ENCODE results near the gene ZC3H7A.
A peak's percentile ranks its signal among the peaks of the same experiment; 100 is the strongest.

The ZC3H7A gene

GRCh38 chr16:11742536-11743307, 54.3 kb downstream of the ZC3H7A start, which contains the start of gene TXNDC11:
TSS of gene TXNDC11 (minus strand) at chr16:11742857. CDS start at chr16:11742730, 127 bp downstream.
- peaks cover 38% of the 10 kb centered on the region for H3K4me1 ChIP-seq (ENCODE audit: insufficient read depth, low read length)
- H3K36me3 ChIP-seq (ENCODE audit: insufficient read depth, low read length), result no peaks in the 10 kb centered on the region

GRCh38 chr16:11742093-11742535, 54.9 kb downstream of the ZC3H7A start:
- peak overlapping the region; percentile 83 to 89 for H3K4me3 ChIP-seq (ENCODE audit: low read depth in 1 of 2, low read length in 2 of 2)
- H3K9me3 ChIP-seq (ENCODE audit: low read length), result no peaks in the 10 kb centered on the region
- peaks cover 38% of the 10 kb centered on the region for H3K4me1 ChIP-seq (ENCODE audit: insufficient read depth, low read length)
- H3K27me3 ChIP-seq (ENCODE audit: control insufficient read depth in 1 of 2, insufficient read depth in 2 of 2, low read length in 2 of 2), result no peaks in the 10 kb centered on the region
- peak overlapping the region; percentile 74 for H3K9ac ChIP-seq (ENCODE audit: low read length)
- no peaks in the 10 kb centered on the region for H3K36me3 ChIP-seq (ENCODE audit: insufficient read depth, low read length)
- peak overlapping the region; percentile 87 for H3K27ac ChIP-seq (ENCODE audit: low read depth, low read length)

More at GRCh38 chr16:11742536-11743307, 54.3 kb downstream of the ZC3H7A start, which contains the start of gene TXNDC11:
- Histone ChIP-seq H3K27ac (ENCODE audit: low read depth, low read length) (peak within 1 kb of the TSS; percentile 87), H3K27me3 (ENCODE audit: control insufficient read depth in 1 of 2, insufficient read depth in 2 of 2, low read length in 2 of 2) (no peaks in the 10 kb centered on the region), H3K9ac (ENCODE audit: low read length) (peak within 1 kb of the TSS; percentile 74), H3K9me3 (ENCODE audit: low read length) (no peaks in the 10 kb centered on the region), H3K4me3 (ENCODE audit: low read depth in 1 of 2, low read length in 2 of 2) (peak within 1 kb of the TSS; percentile 83 to 89)

- Histone ChIP-seq H3K9ac (ENCODE audit: low read length) (no peak overlapping the region), H3K27ac (ENCODE audit: low read depth, low read length) (no peak overlapping the region), H3K4me1 (ENCODE audit: insufficient read depth, low read length) (peaks cover 44% of the 10 kb centered on the region)
Observed at GRCh38 chr16:11740567-11740966, 56.5 kb downstream of the ZC3H7A start.

GRCh38 chr16:11738742-11739544, 58.1 kb downstream of the ZC3H7A start:
- H3K27me3 ChIP-seq (ENCODE audit: control insufficient read depth in 1 of 2, insufficient read depth in 2 of 2, low read length in 2 of 2), result no peaks in the 10 kb centered on the region
- peaks cover 26% of the 10 kb centered on the region for H3K36me3 ChIP-seq (ENCODE audit: insufficient read depth, low read length)
- H3K4me1 ChIP-seq (ENCODE audit: insufficient read depth, low read length), result peaks cover 53% of the 10 kb centered on the region
- H3K4me3 ChIP-seq (ENCODE audit: low read depth in 1 of 2, low read length in 2 of 2), result no peak overlapping the region
- H3K9me3 ChIP-seq (ENCODE audit: low read length), result no peaks in the 10 kb centered on the region
- H3K27ac ChIP-seq (ENCODE audit: low read depth, low read length), result no peak overlapping the region
- no peak overlapping the region for H3K9ac ChIP-seq (ENCODE audit: low read length)

More at GRCh38 chr16:11740567-11740966, 56.5 kb downstream of the ZC3H7A start:
- Histone ChIP-seq H3K27me3 (ENCODE audit: control insufficient read depth in 1 of 2, insufficient read depth in 2 of 2, low read length in 2 of 2) (no peaks in the 10 kb centered on the region), H3K9me3 (ENCODE audit: low read length) (no peaks in the 10 kb centered on the region), H3K36me3 (ENCODE audit: insufficient read depth, low read length) (peaks cover 10% of the 10 kb centered on the region), H3K4me3 (ENCODE audit: low read depth in 1 of 2, low read length in 2 of 2) (peak overlapping the region in 1 of 2 donors; percentile 89)

GRCh38 chr16:11737713-11738112, 59.3 kb downstream of the ZC3H7A start:
- Histone ChIP-seq H3K27ac (ENCODE audit: low read depth, low read length) (no peak overlapping the region), H3K36me3 (ENCODE audit: insufficient read depth, low read length) (peaks cover 29% of the 10 kb centered on the region), H3K27me3 (ENCODE audit: control insufficient read depth in 1 of 2, insufficient read depth in 2 of 2, low read length in 2 of 2) (no peaks in the 10 kb centered on the region), H3K9ac (ENCODE audit: low read length) (no peak overlapping the region), H3K4me1 (ENCODE audit: insufficient read depth, low read length) (peaks cover 48% of the 10 kb centered on the region), H3K9me3 (ENCODE audit: low read length) (no peaks in the 10 kb centered on the region), H3K4me3 (ENCODE audit: low read depth in 1 of 2, low read length in 2 of 2) (no peak overlapping the region)

GRCh38 chr16:11736903-11737302, 60.2 kb downstream of the ZC3H7A start:
- Histone ChIP-seq H3K27ac (ENCODE audit: low read depth, low read length) (no peak overlapping the region), H3K27me3 (ENCODE audit: control insufficient read depth in 1 of 2, insufficient read depth in 2 of 2, low read length in 2 of 2) (no peaks in the 10 kb centered on the region), H3K9ac (ENCODE audit: low read length) (no peak overlapping the region), H3K4me3 (ENCODE audit: low read depth in 1 of 2, low read length in 2 of 2) (no peak overlapping the region), H3K9me3 (ENCODE audit: low read length) (no peaks in the 10 kb centered on the region), H3K4me1 (ENCODE audit: insufficient read depth, low read length) (peaks cover 48% of the 10 kb centered on the region), H3K36me3 (ENCODE audit: insufficient read depth, low read length) (peaks cover 37% of the 10 kb centered on the region)

- peaks cover 38% of the 10 kb centered on the region for H3K36me3 ChIP-seq (ENCODE audit: insufficient read depth, low read length)
- no peaks in the 10 kb centered on the region for H3K27me3 ChIP-seq (ENCODE audit: control insufficient read depth in 1 of 2, insufficient read depth in 2 of 2, low read length in 2 of 2)
- peaks cover 40% of the 10 kb centered on the region for H3K4me1 ChIP-seq (ENCODE audit: insufficient read depth, low read length)
- no peak overlapping the region for H3K9ac ChIP-seq (ENCODE audit: low read length)
- no peak overlapping the region for H3K4me3 ChIP-seq (ENCODE audit: low read depth in 1 of 2, low read length in 2 of 2)
- H3K9me3 ChIP-seq (ENCODE audit: low read length), result no peaks in the 10 kb centered on the region
- H3K27ac ChIP-seq (ENCODE audit: low read depth, low read length), result no peak overlapping the region
Observed at GRCh38 chr16:11735787-11736186, 61.3 kb downstream of the ZC3H7A start.

- Histone ChIP-seq H3K9me3 (ENCODE audit: low read length) (no peaks in the 10 kb centered on the region), H3K9ac (ENCODE audit: low read length) (no peak overlapping the region), H3K4me1 (ENCODE audit: insufficient read depth, low read length) (peaks cover 32% of the 10 kb centered on the region), H3K36me3 (ENCODE audit: insufficient read depth, low read length) (peaks cover 41% of the 10 kb centered on the region), H3K27me3 (ENCODE audit: control insufficient read depth in 1 of 2, insufficient read depth in 2 of 2, low read length in 2 of 2) (no peaks in the 10 kb centered on the region), H3K27ac (ENCODE audit: low read depth, low read length) (no peak overlapping the region), H3K4me3 (ENCODE audit: low read depth in 1 of 2, low read length in 2 of 2) (no peak overlapping the region)
Observed at GRCh38 chr16:11734653-11735043, 62.4 kb downstream of the ZC3H7A start.

- Histone ChIP-seq H3K27me3 (ENCODE audit: control insufficient read depth in 1 of 2, insufficient read depth in 2 of 2, low read length in 2 of 2) (no peaks in the 10 kb centered on the region), H3K4me3 (ENCODE audit: low read depth in 1 of 2, low read length in 2 of 2) (no peak overlapping the region), H3K9ac (ENCODE audit: low read length) (no peak overlapping the region), H3K36me3 (ENCODE audit: insufficient read depth, low read length) (peaks cover 46% of the 10 kb centered on the region), H3K9me3 (ENCODE audit: low read length) (no peaks in the 10 kb centered on the region), H3K4me1 (ENCODE audit: insufficient read depth, low read length) (peaks cover 28% of the 10 kb centered on the region), H3K27ac (ENCODE audit: low read depth, low read length) (no peak overlapping the region)
Observed at GRCh38 chr16:11734025-11734652, 62.9 kb downstream of the ZC3H7A start.

- Histone ChIP-seq H3K27me3 (ENCODE audit: control insufficient read depth in 1 of 2, insufficient read depth in 2 of 2, low read length in 2 of 2) (no peaks in the 10 kb centered on the region), H3K9ac (ENCODE audit: low read length) (no peak overlapping the region), H3K4me1 (ENCODE audit: insufficient read depth, low read length) (peaks cover 15% of the 10 kb centered on the region), H3K9me3 (ENCODE audit: low read length) (no peaks in the 10 kb centered on the region), H3K4me3 (ENCODE audit: low read depth in 1 of 2, low read length in 2 of 2) (no peak overlapping the region), H3K27ac (ENCODE audit: low read depth, low read length) (no peak overlapping the region), H3K36me3 (ENCODE audit: insufficient read depth, low read length) (peaks cover 58% of the 10 kb centered on the region)
Observed at GRCh38 chr16:11731222-11731621, 65.8 kb downstream of the ZC3H7A start.

- Histone ChIP-seq H3K27ac (ENCODE audit: low read depth, low read length) (no peak overlapping the region), H3K4me1 (ENCODE audit: insufficient read depth, low read length) (peaks cover 10% of the 10 kb centered on the region), H3K27me3 (ENCODE audit: control insufficient read depth in 1 of 2, insufficient read depth in 2 of 2, low read length in 2 of 2) (no peaks in the 10 kb centered on the region), H3K36me3 (ENCODE audit: insufficient read depth, low read length) (peaks cover 50% of the 10 kb centered on the region), H3K9me3 (ENCODE audit: low read length) (no peaks in the 10 kb centered on the region), H3K4me3 (ENCODE audit: low read depth in 1 of 2, low read length in 2 of 2) (no peak overlapping the region), H3K9ac (ENCODE audit: low read length) (no peak overlapping the region)
Observed at GRCh38 chr16:11729787-11730186, 67.3 kb downstream of the ZC3H7A start.
